MCF 10A (cell line): ENCODE results near the gene RTN4IP1. TPM values are rescaled to one million over a fixed set of nuclear protein-coding genes. Genes with fewer than 3 reads are reported as not detected.

Source experiments
- BruUV-seq: library from RNA; stranded (reverse); fragments of 400-500 nt; replicated peaks from 2 replicates; lab custom pipeline; 2021; lab: Mats Ljungman, UMichigan
- CTCF ChIA-PET: fragments of 300-600 bp; sonication (Branson Sonifier 250); formaldehyde crosslinking; extraction: SDS; loops from one replicate; lab custom pipeline; 2021; ENCODE audit warnings: antibody characterized with exemption, inconsistent platforms; lab: Yijun Ruan, JAX
- POLR2A ChIA-PET: fragments of 300-600, 350-650 bp; sonication (Branson Sonifier 250); formaldehyde crosslinking; extraction: SDS; loops from one replicate; lab custom pipeline; 2020; ENCODE audit warnings: antibody characterized with exemption, inconsistent platforms; lab: Yijun Ruan, JAX
- DNase-seq: peaks from one replicate; pipeline ENCODE4 v3.0.0-alpha.2; 2018; ENCODE audit not compliant: unreplicated experiment
- H3K27ac Mint-ChIP-seq: one replicate; pipeline ENCODE4 v1.8.0; 2022; ENCODE audit warnings: mild to moderate bottlenecking, low read depth, mixed read lengths; ENCODE audit not compliant: unreplicated experiment
- H3K27me3 Mint-ChIP-seq: one replicate; pipeline ENCODE4 v1.8.0; 2022; ENCODE audit warnings: mixed read lengths; ENCODE audit not compliant: insufficient read depth, unreplicated experiment
- H3K36me3 Mint-ChIP-seq: one replicate; pipeline ENCODE4 v1.8.0; 2022; ENCODE audit warnings: mild to moderate bottlenecking, moderate library complexity, mixed read lengths; ENCODE audit not compliant: insufficient read depth, unreplicated experiment
- H3K4me1 Mint-ChIP-seq: one replicate; pipeline ENCODE4 v1.8.0; 2022; ENCODE audit warnings: mixed read lengths; ENCODE audit not compliant: insufficient read depth, unreplicated experiment
- H3K4me3 Mint-ChIP-seq: one replicate; pipeline ENCODE4 v1.8.0; 2022; ENCODE audit warnings: mild to moderate bottlenecking, moderate library complexity, mixed read lengths; ENCODE audit not compliant: unreplicated experiment
- H3K9me3 Mint-ChIP-seq: one replicate; pipeline ENCODE4 v1.8.0; 2022; ENCODE audit warnings: mixed read lengths; ENCODE audit not compliant: unreplicated experiment
- intact Hi-C: fragments of 100-400 bp; cut with micrococcal nuclease; formaldehyde crosslinking; loops from 2 replicates; pipeline ENCODE4 v1.14.1; 2022
- total RNA-seq: library from RNA; stranded (reverse); gene quantifications from 2 replicates; pipeline ENCODE4 v1.2.3, GENCODE V29; 2022
- TF ChIP-seq, protein P1 (sequence below): fragments of 200-600 bp; IDR thresholded peaks from one replicate; pipeline ENCODE4 v1.8.0; 2022; ENCODE audit warnings: antibody characterized with exemption, mild to moderate bottlenecking; ENCODE audit not compliant: unreplicated experiment

RTN4IP1 gene
- total RNA-seq, 1 experiment from 2014 or later: 6.5 TPM

DNA sequence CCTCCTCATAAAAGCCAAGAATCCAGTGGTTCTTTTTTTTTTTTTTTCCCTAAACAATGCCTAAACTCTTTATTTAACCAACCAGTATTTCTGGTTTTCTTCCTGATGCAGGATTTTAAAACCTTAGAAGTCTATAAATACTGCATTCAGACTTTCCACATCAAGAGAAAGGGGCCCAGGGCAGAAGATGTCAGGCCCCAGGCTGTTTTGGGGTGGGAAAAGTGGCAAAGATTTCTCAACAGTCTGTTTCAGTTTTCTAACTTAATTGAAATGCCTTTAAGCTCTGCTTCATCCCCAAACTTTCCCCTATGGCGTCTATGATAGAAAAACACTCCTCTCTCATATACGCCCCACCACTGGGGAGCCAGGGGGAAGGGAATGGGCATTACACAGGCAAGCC, 33.2 kb upstream of the RTN4IP1 start:
- Mint-ChIP-seq H3K27me3 (no peaks in the 10 kb centered on the region), H3K36me3 (peaks cover 64% of the 10 kb centered on the region), H3K27ac (no peak overlapping the region), H3K9me3 (peaks cover 12% of the 10 kb centered on the region), H3K4me3 (no peak overlapping the region), H3K4me1 (no peaks in the 10 kb centered on the region)
- ChIA-PET POLR2A (no interaction called here), CTCF (interaction anchor here (0.7 kb wide), 1 partner anchor 1724 kb away, joined by 3 read pairs; no protein-coding TSS in a partner anchor)
- no TSS peak for BruUV-seq
- intact Hi-C loops: no loop called here
- DNase-seq: no peak
- TF ChIP-seq, protein P1, sequence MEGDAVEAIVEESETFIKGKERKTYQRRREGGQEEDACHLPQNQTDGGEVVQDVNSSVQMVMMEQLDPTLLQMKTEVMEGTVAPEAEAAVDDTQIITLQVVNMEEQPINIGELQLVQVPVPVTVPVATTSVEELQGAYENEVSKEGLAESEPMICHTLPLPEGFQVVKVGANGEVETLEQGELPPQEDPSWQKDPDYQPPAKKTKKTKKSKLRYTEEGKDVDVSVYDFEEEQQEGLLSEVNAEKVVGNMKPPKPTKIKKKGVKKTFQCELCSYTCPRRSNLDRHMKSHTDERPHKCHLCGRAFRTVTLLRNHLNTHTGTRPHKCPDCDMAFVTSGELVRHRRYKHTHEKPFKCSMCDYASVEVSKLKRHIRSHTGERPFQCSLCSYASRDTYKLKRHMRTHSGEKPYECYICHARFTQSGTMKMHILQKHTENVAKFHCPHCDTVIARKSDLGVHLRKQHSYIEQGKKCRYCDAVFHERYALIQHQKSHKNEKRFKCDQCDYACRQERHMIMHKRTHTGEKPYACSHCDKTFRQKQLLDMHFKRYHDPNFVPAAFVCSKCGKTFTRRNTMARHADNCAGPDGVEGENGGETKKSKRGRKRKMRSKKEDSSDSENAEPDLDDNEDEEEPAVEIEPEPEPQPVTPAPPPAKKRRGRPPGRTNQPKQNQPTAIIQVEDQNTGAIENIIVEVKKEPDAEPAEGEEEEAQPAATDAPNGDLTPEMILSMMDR: no peak

DNA sequence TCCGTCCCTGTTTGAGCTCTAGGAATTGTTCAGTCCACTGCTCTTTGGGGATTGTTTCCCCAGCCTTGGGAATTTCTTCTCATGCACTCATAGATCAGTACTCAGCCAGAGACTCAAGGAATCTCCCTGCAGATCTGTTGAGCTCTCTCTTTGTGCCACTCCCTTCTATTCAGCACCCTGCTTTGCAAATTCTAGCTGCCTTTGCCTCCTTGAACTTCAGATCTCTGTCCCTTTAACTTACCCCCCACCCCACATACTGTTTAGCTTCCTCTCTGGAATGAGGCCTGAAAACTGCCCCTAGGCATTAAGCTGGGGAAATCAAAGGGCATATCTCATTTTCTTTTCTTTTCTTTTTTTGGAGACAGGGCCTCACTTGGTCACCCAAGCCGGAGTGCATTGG, 30.6 kb upstream of the RTN4IP1 start:
- Mint-ChIP-seq H3K36me3 (peaks cover 76% of the 10 kb centered on the region), H3K4me3 (no peak overlapping the region), H3K9me3 (peaks cover 18% of the 10 kb centered on the region), H3K27ac (no peak overlapping the region), H3K4me1 (no peaks in the 10 kb centered on the region), H3K27me3 (no peaks in the 10 kb centered on the region)
- DNase-seq: no peak
- TF ChIP-seq, protein P1: no peak
- no TSS peak for BruUV-seq
- CTCF ChIA-PET: interaction anchor here (0.5 to 0.7 kb wide), 3 partner anchors 18 to 316 kb away, joined by 3 read pairs; no protein-coding TSS in a partner anchor
- POLR2A ChIA-PET: interaction anchor here (1.0 kb wide), 1 partner anchor 10 kb away, joined by 6 read pairs; no protein-coding TSS in a partner anchor
- intact Hi-C loops: no loop called here

DNA sequence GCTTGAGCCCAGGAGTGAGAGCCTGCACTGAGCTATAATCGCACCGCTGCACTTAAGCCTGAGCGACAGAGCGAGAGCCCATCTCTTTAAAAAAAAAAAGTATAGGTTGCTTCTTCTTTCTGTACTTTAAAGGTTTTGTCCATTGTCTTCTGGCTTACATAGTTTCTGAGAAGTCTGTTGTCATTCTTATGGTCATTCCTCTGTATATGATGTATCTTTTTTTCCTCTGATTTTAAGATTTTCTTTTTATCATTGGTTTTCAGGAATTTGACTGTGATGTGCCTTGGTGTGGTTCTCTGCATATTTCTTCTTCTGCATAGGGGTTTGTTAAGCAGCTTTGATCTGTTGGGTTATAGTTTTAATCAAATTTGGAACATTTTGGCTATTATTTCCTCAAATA, 29.2 kb upstream of the RTN4IP1 start:
- Mint-ChIP-seq H3K27ac (no peak overlapping the region), H3K27me3 (no peaks in the 10 kb centered on the region), H3K9me3 (peaks cover 18% of the 10 kb centered on the region), H3K36me3 (peaks cover 83% of the 10 kb centered on the region), H3K4me1 (no peaks in the 10 kb centered on the region), H3K4me3 (no peak overlapping the region)
- POLR2A ChIA-PET: no interaction called here
- no peak for DNase-seq
- TF ChIP-seq, protein P1: no peak
- intact Hi-C loops: no loop called here
- CTCF ChIA-PET: interaction anchor here (0.7 to 0.8 kb wide), 5 partner anchors 21 to 109 kb away, joined by 3 to 4 read pairs (median 3); no protein-coding TSS in a partner anchor
- BruUV-seq: no TSS peak

DNA sequence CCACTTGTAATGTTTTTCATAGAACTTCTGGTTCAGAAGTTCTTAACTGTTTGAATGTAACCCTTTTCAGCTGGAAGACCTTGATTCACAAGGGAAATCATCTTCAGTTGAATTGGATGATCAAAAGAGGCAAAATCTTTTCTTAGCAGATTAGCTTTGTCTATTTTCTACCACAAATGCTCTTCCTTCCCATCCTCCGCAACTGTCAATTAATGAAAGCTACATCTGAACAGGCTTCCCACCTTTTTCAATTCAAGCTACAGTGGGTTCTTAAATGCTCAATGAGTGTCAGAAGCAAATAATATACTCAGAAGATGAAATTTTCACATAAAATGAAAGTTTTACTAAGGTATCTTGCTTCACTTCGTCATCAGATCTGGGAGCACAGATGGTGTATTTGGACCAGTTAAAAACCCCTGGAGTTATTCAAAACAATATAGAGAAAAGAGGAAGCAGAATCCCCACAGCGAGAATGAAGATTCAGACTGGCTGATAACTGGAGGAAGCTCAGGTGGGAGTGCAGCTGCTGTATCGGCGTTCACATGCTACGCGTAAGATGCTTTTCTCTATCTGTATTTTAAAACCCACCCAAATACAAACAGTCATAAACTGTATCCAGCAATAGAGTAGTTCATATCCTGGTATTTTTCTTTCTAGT, 19.5 kb upstream of the RTN4IP1 start:
- Mint-ChIP-seq H3K4me1 (no peaks in the 10 kb centered on the region), H3K9me3 (no peaks in the 10 kb centered on the region), H3K27me3 (no peaks in the 10 kb centered on the region), H3K27ac (no peak overlapping the region), H3K36me3 (peaks cover 66% of the 10 kb centered on the region), H3K4me3 (no peak overlapping the region)
- CTCF ChIA-PET: interaction anchor here (1.0 kb wide), 1 partner anchor 204 kb away, joined by 3 read pairs; no protein-coding TSS in a partner anchor
- POLR2A ChIA-PET: no interaction called here
- TF ChIP-seq, protein P1: no peak
- no TSS peak for BruUV-seq
- intact Hi-C loops: no loop called here
- DNase-seq: no peak
